GM23338 (cell line): ENCODE measurements around the gene NTN4. TPM values are rescaled to one million over a fixed set of nuclear protein-coding genes. Genes with fewer than 3 reads are reported as not detected.

Source experiments
- ATAC-seq: fragments of 200-7000 bp; cut with Tn5 transposase; 3 replicates; pipeline ENCODE4 v1.9.1; 2020
- DNase-seq: peaks from one replicate; pipeline ENCODE4 v3.0.0-alpha.2; 2015; ENCODE audit warnings: low spot score
- H2AFZ ChIP-seq: fragments of 200-600 bp; sonication (generic); 2 replicates; pipeline ENCODE4 v1.8.0; 2016; ENCODE audit warnings: antibody characterized with exemption, mild to moderate bottlenecking, moderate library complexity
- H3F3A ChIP-seq: fragments of 200-600 bp; sonication (generic); replicated peaks from 2 replicates; pipeline ENCODE4 v1.8.0; 2017; ENCODE audit warnings: antibody characterized with exemption, mixed run types, low read depth
- H3K27ac ChIP-seq: fragments of 200-600 bp; sonication (generic); 2 replicates; pipeline ENCODE4 v1.6.1; 2016; ENCODE audit warnings: low read depth
- H3K27me3 ChIP-seq: fragments of 200-600 bp; sonication (generic); 2 replicates; pipeline ENCODE4 v1.8.0; 2016; ENCODE audit warnings: mild to moderate bottlenecking, mixed run types, moderate library complexity; ENCODE audit not compliant: insufficient read depth
- H3K36me3 ChIP-seq: fragments of 200-600 bp; sonication (generic); 2 replicates; pipeline ENCODE4 v1.8.0; 2016; ENCODE audit warnings: mild to moderate bottlenecking; ENCODE audit not compliant: insufficient read depth
- H3K4me1 ChIP-seq: fragments of 200-600 bp; sonication (generic); 2 replicates; pipeline ENCODE4 v1.8.0; 2016; ENCODE audit warnings: mild to moderate bottlenecking, moderate library complexity; ENCODE audit not compliant: insufficient read depth
- H3K4me2 ChIP-seq: fragments of 200-600 bp; sonication (generic); 2 replicates; pipeline ENCODE4 v1.7.1; 2017; ENCODE audit warnings: mixed run types
- H3K4me3 ChIP-seq: fragments of 200-600 bp; sonication (generic); 2 replicates; pipeline ENCODE4 v1.6.1; 2016; ENCODE audit warnings: mixed run types
- H3K79me2 ChIP-seq: fragments of 200-600 bp; sonication (generic); replicated peaks from 2 replicates; pipeline ENCODE4 v1.8.0; 2017; ENCODE audit warnings: mild to moderate bottlenecking; ENCODE audit not compliant: insufficient read depth
- H3K9me2 ChIP-seq: fragments of 200-600 bp; sonication (generic); 2 replicates; pipeline ENCODE4 v1.8.0; 2017; ENCODE audit not compliant: insufficient read depth
- H4K20me1 ChIP-seq: fragments of 200-600 bp; sonication (generic); replicated peaks from 2 replicates; pipeline ENCODE4 v1.8.0; 2017; ENCODE audit warnings: mild to moderate bottlenecking; ENCODE audit not compliant: insufficient read depth
- H3K27ac Mint-ChIP-seq: 2 replicates; pipeline ENCODE4 v1.8.0; 2020; ENCODE audit warnings: inconsistent platforms, mild to moderate bottlenecking, moderate library complexity, mixed read lengths
- H3K27me3 Mint-ChIP-seq: 3 replicates; pipeline ENCODE4 v1.8.0; 2022; ENCODE audit warnings: low read depth, mild to moderate bottlenecking, moderate library complexity, mixed read lengths, inconsistent platforms; ENCODE audit not compliant: insufficient read depth, poor library complexity
- H3K36me3 Mint-ChIP-seq: 3 replicates; pipeline ENCODE4 v1.8.0; 2021; ENCODE audit warnings: low read depth, mild to moderate bottlenecking, inconsistent platforms, moderate library complexity, mixed read lengths
- H3K4me1 Mint-ChIP-seq: 3 replicates; pipeline ENCODE4 v1.8.0; 2020; ENCODE audit warnings: mild to moderate bottlenecking, inconsistent platforms, mixed read lengths
- H3K4me3 Mint-ChIP-seq: 3 replicates; pipeline ENCODE4 v1.8.0; 2021; ENCODE audit warnings: moderate library complexity, mild to moderate bottlenecking, inconsistent platforms, mixed read lengths
- H3K9me3 Mint-ChIP-seq: 3 replicates; pipeline ENCODE4 v1.8.0; 2020; ENCODE audit warnings: moderate library complexity, mild to moderate bottlenecking, inconsistent platforms, mixed read lengths
- CTCF ChIP-seq, 2 experiments: fragments of 200-600 bp in 1 of 2; sonication (generic) in 1 of 2; conservative IDR thresholded peaks; 2 replicates each; pipeline versions ENCODE4 v1.5.1 to v1.6.1; 2016 to 2017; ENCODE audit warnings: antibody characterized with exemption in 2 of 2, low read depth in 2 of 2, mild to moderate bottlenecking in 2 of 2, moderate library complexity in 1 of 2
- REST ChIP-seq: IDR thresholded peaks from one replicate; pipeline ENCODE4 v1.6.1; 2018; ENCODE audit warnings: antibody characterized with exemption; ENCODE audit not compliant: unreplicated experiment
- ZNF462 ChIP-seq: fragments of 250-450 bp; sonication (Bioruptor Pico); IDR thresholded peaks from 2 replicates; pipeline ENCODE4 v1.5.0; 2020; ENCODE audit warnings: mild to moderate bottlenecking, moderate library complexity
- polyA plus RNA-seq: library from polyadenylated mRNA; unstranded; fragments of >200 nt; fragmentation: Nextera tagmentation; extraction: Ambion mirVana; gene quantifications from 2 replicates; pipeline ENCODE4 v1.2.1, GENCODE V29; 2016
- total RNA-seq: library from RNA; depleted of rRNA; stranded (reverse); fragments of >200 nt; shearing (Covaris generic); gene quantifications from 2 replicates; pipeline ENCODE4 v1.2.3, GENCODE V29; 2014

NTN4 gene
- total and polyA plus RNA-seq, 2 experiments from 2014 or later = 1.5 to 3.8 TPM

- TF ChIP-seq ZNF462 = no peak
- TF ChIP-seq REST = no peak
These were observed 38.8 kb upstream of the NTN4 start (continued) for GRCh38 chr12:95829395-95829794.

- Histone ChIP-seq H3K9me2 (no peaks in the 10 kb centered on the region), H3K4me2 (no peak overlapping the region), H3K27me3 (no peaks in the 10 kb centered on the region), H3K4me1 (no peaks in the 10 kb centered on the region), H3F3A (no peaks in the 10 kb centered on the region), H3K27ac (no peak overlapping the region), H4K20me1 (no peaks in the 10 kb centered on the region; the same call in 1 of the 2 replicates), H2AFZ (no peak overlapping the region), H3K36me3 (no peaks in the 10 kb centered on the region), H3K4me3 (no peak overlapping the region), H3K79me2 (no peaks in the 10 kb centered on the region)
- Mint-ChIP-seq H3K27ac (no peak overlapping the region), H3K4me3 (no peak overlapping the region), H3K36me3 (no peaks in the 10 kb centered on the region), H3K4me1 (no peaks in the 10 kb centered on the region), H3K9me3 (no peaks in the 10 kb centered on the region), H3K27me3 (peaks cover 4% of the 10 kb centered on the region)
- DNase-seq = peak; percentile 64
- peak; percentile 32; the same call in 2 of the 3 replicates for ATAC-seq
- TF ChIP-seq CTCF (conservative IDR thresholded peaks at IDR 0.05; ENCODE audit: low read depth in 2 of 2) (peak; percentile 74 to 82), REST (no peak)
These were observed 29.6 kb upstream of the NTN4 start for GRCh38 chr12:95820096-95820703.
